A673 (cell line): ENCODE results near the gene SAMD4B. TPM values are rescaled to one million over a fixed set of nuclear protein-coding genes. Genes with fewer than 3 reads are reported as not detected.

Experiments used
- BruUV-seq: library from RNA; stranded (reverse); fragments of 400-500 nt; replicated peaks from 2 replicates; lab custom pipeline; 2021; lab: Mats Ljungman, UMichigan
- CTCF ChIA-PET: fragments of 300-600 bp; sonication (Branson Sonifier 250); formaldehyde crosslinking; loops from one replicate; lab custom pipeline; 2022; ENCODE audit warnings: antibody characterized with exemption; lab: Charles Lee
- POLR2A ChIA-PET: fragments of 300-600 bp; sonication (Branson Sonifier 250); formaldehyde crosslinking; loops from one replicate; lab custom pipeline; 2022; ENCODE audit warnings: antibody characterized with exemption; ENCODE audit not compliant: low non-redundant PET; lab: Charles Lee
- DNase-seq: peaks from one replicate; pipeline ENCODE4 v3.0.0-alpha.2; 2015; ENCODE audit warnings: low spot score
- H3K27ac ChIP-seq: fragments of 200-600 bp; sonication (generic); 2 replicates; pipeline ENCODE4 v1.5.1; 2016; ENCODE audit warnings: mixed run types, low read depth, mild to moderate bottlenecking, mixed read lengths, antibody characterized with exemption, low read length; ENCODE audit not compliant: poor library complexity, severe bottlenecking
- H3K27me3 ChIP-seq: fragments of 200-600 bp; sonication (generic); replicated peaks from 2 replicates; pipeline ENCODE4 v1.6.1; 2017; ENCODE audit warnings: mixed run types, low read depth, mild to moderate bottlenecking, mixed read lengths, antibody characterized with exemption, low read length; ENCODE audit not compliant: insufficient read depth, poor library complexity
- H3K36me3 ChIP-seq: fragments of 200-600 bp; sonication (generic); 2 replicates; pipeline ENCODE4 v1.6.1; 2016; ENCODE audit warnings: mixed run types, mild to moderate bottlenecking, mixed read lengths, antibody characterized with exemption, low read length; ENCODE audit not compliant: insufficient read depth, poor library complexity, severe bottlenecking
- H3K4me1 ChIP-seq: fragments of 200-600 bp; sonication (generic); 2 replicates; pipeline ENCODE4 v1.6.1; 2017; ENCODE audit warnings: mixed run types, mild to moderate bottlenecking, mixed read lengths, antibody characterized with exemption, low read length; ENCODE audit not compliant: insufficient read depth, poor library complexity, severe bottlenecking
- H3K4me3 ChIP-seq: fragments of 200-600 bp; sonication (generic); 2 replicates; pipeline ENCODE4 v1.5.1; 2016; ENCODE audit warnings: low read depth, mixed run types, mild to moderate bottlenecking, mixed read lengths, low read length; ENCODE audit not compliant: poor library complexity, severe bottlenecking
- H3K9me3 ChIP-seq: fragments of 200-600 bp; sonication (generic); 2 replicates; pipeline ENCODE4 v1.6.1; 2016; ENCODE audit warnings: mixed run types, low read depth, mild to moderate bottlenecking, mixed read lengths, antibody characterized with exemption, low read length; ENCODE audit not compliant: poor library complexity, severe bottlenecking
- CTCF ChIP-seq: fragments of 300-800, 200-600 bp; sonication (generic); conservative IDR thresholded peaks from 2 replicates; pipeline ENCODE4 v1.5.1; 2017; ENCODE audit warnings: low read depth, mild to moderate bottlenecking, antibody characterized with exemption, low read length, moderate library complexity, mixed read lengths
- EZH2 ChIP-seq: fragments of 200-600 bp; sonication (generic); IDR thresholded peaks from 2 replicates; pipeline ENCODE4 v1.6.1; 2017; ENCODE audit warnings: borderline replicate concordance, low read depth, mild to moderate bottlenecking, mixed read lengths, antibody characterized with exemption, low read length; ENCODE audit not compliant: poor library complexity, severe bottlenecking
- intact Hi-C: fragments of 100-400 bp; cut with micrococcal nuclease; formaldehyde crosslinking; loops from one replicate; pipeline ENCODE4 v1.10.0; 2022; ENCODE audit not compliant: unreplicated experiment
- total RNA-seq: library from RNA; stranded (reverse); gene quantifications from 2 replicates; pipeline ENCODE4 v1.2.3, GENCODE V29; 2021

SAMD4B gene
- total RNA-seq, 1 experiment from 2014 or later: 168 TPM

- Histone ChIP-seq H3K9me3 (no peaks in the 10 kb centered on the region), H3K36me3 (no peaks in the 10 kb centered on the region), H3K27ac (no peak overlapping the region), H3K27me3 (no peaks in the 10 kb centered on the region), H3K4me3 (no peak overlapping the region), H3K4me1 (no peaks in the 10 kb centered on the region)
- CTCF ChIA-PET: no interaction called here
- POLR2A ChIA-PET: no interaction called here
- intact Hi-C loops: no loop called here
- TF ChIP-seq CTCF: no peak
- TF ChIP-seq EZH2: no peak
- no TSS peak for BruUV-seq
- no peak for DNase-seq
Measured at GRCh38 chr19:39301562-39301961, 40.7 kb upstream of the SAMD4B start.

GRCh38 chr19:39303373-39304184 is 38.6 kb upstream of the SAMD4B start:
- no peak overlapping the region for H3K4me3 ChIP-seq
- no TSS peak for BruUV-seq
- H3K4me1 ChIP-seq: no peaks in the 10 kb centered on the region
- POLR2A ChIA-PET: no interaction called here
- DNase-seq: no peak
- CTCF ChIA-PET: no interaction called here
- no peaks in the 10 kb centered on the region for H3K9me3 ChIP-seq
- no peaks in the 10 kb centered on the region for H3K27me3 ChIP-seq
- intact Hi-C loops: no loop called here
- H3K36me3 ChIP-seq: no peaks in the 10 kb centered on the region
- no peak overlapping the region for H3K27ac ChIP-seq
- TF ChIP-seq CTCF: no peak
- no peak for TF ChIP-seq EZH2

GRCh38 chr19:39304185-39304513 is 38.1 kb upstream of the SAMD4B start:
- TF ChIP-seq EZH2 (no peak), CTCF (no peak)
- ChIA-PET CTCF (no interaction called here), POLR2A (no interaction called here)
- intact Hi-C loops: no loop called here
- H3K27ac ChIP-seq: no peak overlapping the region
- no peak for DNase-seq
- H3K9me3 ChIP-seq: no peaks in the 10 kb centered on the region
- no peaks in the 10 kb centered on the region for H3K4me1 ChIP-seq
- no peak overlapping the region for H3K4me3 ChIP-seq
- no peaks in the 10 kb centered on the region for H3K36me3 ChIP-seq
- BruUV-seq: no TSS peak
- no peaks in the 10 kb centered on the region for H3K27me3 ChIP-seq
